Thoracic aorta (tissue), 2 donors: ENCODE results near the gene LAMB3. TPM values are rescaled to one million over a fixed set of nuclear protein-coding genes. Genes with fewer than 3 reads are reported as not detected.

Source experiments
- ATAC-seq: fragments of 150-250 bp; one replicate; pipeline ENCODE4 v1.8.0; 2017; ENCODE audit warnings: low read depth; ENCODE audit not compliant: insufficient number of reproducible peaks, low FRiP score
- DNase-seq: peaks from one replicate; pipeline ENCODE4 v3.0.0-alpha.2; 2020; ENCODE audit warnings: low spot score
- H3K27ac ChIP-seq, 2 donors: fragments of 200-600 bp; sonication (generic); 1 replicate in 1 of 2; 2 replicates in 1 of 2; pipeline ENCODE4 v1.5.1; 2016; ENCODE audit warnings: mild to moderate bottlenecking in 2 of 2, moderate library complexity in 2 of 2
- H3K27me3 ChIP-seq: fragments of 200-600 bp; sonication (generic); replicated peaks from 2 replicates; pipeline ENCODE4 v1.6.0; 2016; ENCODE audit warnings: mild to moderate bottlenecking; ENCODE audit not compliant: insufficient read depth
- H3K36me3 ChIP-seq: fragments of 200-600 bp; sonication (generic); one replicate; pipeline ENCODE4 v1.5.1; 2016
- H3K4me1 ChIP-seq, 2 donors: fragments of 200-600 bp; sonication (generic); 1 replicate in 1 of 2; 2 replicates in 1 of 2; pipeline versions ENCODE4 v1.5.1 to v1.6.0; 2016; ENCODE audit warnings: low read depth in 2 of 2, mild to moderate bottlenecking in 1 of 2; ENCODE audit not compliant: control insufficient read depth in 1 of 2
- H3K4me3 ChIP-seq: fragments of 200-600 bp; sonication (generic); 2 replicates; pipeline ENCODE4 v1.5.1; 2016; ENCODE audit warnings: mild to moderate bottlenecking
- H3K9me3 ChIP-seq: fragments of 200-600 bp; sonication (generic); 2 replicates; pipeline ENCODE4 v1.5.1; 2016
- total RNA-seq, 2 donors: library from RNA; depleted of rRNA; stranded (reverse); fragments of >200 nt; gene quantifications; one replicate each; pipeline versions ENCODE4 v1.1.0 to v1.2.3, GENCODE V29; 2016
- TF ChIP-seq, protein P1 (sequence below): fragments of 200-600 bp; sonication (generic); IDR thresholded peaks from one replicate; pipeline ENCODE4 v1.5.1; 2019; ENCODE audit warnings: antibody characterized with exemption

The LAMB3 gene
- total RNA-seq, 2 donors from 2014 or later, result 3.4 to 5.1 TPM

DNA sequence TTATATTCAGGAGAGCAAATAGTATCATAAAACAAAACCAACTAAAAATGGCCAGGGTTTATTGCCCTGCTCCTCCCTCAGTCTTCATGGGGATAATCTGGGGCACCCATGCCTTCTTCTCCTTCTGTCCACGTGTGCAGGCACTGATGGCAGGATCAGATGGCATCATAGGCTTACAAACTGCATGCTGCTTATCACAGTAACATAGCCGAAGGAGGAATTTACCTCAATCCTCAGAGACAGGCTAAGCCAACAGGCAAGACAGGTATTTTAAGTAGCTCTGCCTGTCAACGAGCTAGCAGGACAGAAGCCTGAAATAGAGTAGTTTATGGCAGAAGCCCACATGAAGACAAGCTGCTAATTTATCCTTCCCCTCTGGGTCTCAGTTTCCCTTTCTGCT is 9.4 kb downstream of the LAMB3 start:
- H3K4me1 ChIP-seq, result peaks cover 23 to 36% of the 10 kb centered on the region in 2 donors

DNA sequence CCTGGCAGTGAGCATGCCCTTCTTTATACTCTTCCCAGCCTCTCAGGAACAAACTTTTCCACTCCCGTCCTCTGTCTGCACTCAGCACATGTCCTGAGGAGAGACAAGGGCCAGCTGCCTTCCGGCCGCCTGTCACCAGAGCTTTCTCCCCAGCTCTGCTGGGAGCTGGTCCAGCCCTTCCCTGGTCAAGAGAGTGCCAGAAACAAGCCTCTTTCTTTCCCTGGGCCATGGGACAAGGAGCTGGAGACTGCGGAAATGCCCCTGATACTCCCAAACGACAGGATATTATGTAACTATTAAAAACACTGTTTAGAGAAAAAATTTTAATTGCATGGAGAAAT is 10.4 kb downstream of the LAMB3 start:
- TF ChIP-seq, protein P1, sequence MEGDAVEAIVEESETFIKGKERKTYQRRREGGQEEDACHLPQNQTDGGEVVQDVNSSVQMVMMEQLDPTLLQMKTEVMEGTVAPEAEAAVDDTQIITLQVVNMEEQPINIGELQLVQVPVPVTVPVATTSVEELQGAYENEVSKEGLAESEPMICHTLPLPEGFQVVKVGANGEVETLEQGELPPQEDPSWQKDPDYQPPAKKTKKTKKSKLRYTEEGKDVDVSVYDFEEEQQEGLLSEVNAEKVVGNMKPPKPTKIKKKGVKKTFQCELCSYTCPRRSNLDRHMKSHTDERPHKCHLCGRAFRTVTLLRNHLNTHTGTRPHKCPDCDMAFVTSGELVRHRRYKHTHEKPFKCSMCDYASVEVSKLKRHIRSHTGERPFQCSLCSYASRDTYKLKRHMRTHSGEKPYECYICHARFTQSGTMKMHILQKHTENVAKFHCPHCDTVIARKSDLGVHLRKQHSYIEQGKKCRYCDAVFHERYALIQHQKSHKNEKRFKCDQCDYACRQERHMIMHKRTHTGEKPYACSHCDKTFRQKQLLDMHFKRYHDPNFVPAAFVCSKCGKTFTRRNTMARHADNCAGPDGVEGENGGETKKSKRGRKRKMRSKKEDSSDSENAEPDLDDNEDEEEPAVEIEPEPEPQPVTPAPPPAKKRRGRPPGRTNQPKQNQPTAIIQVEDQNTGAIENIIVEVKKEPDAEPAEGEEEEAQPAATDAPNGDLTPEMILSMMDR, result no peak
- H3K4me1 ChIP-seq, result peaks cover 23 to 36% of the 10 kb centered on the region in 2 donors
- H3K4me3 ChIP-seq, result peak overlapping the region; percentile 20
- no peaks in the 10 kb centered on the region for H3K27me3 ChIP-seq
- no peaks in the 10 kb centered on the region for H3K9me3 ChIP-seq
- no peak for DNase-seq
- peak overlapping the region; percentile 65 to 78 for H3K27ac ChIP-seq
- ATAC-seq, result peak; percentile 71
- H3K36me3 ChIP-seq, result no peaks in the 10 kb centered on the region

More for the DNA sequence above, 9.4 kb downstream of the LAMB3 start:
- no peaks in the 10 kb centered on the region for H3K9me3 ChIP-seq
- H3K27me3 ChIP-seq, result no peaks in the 10 kb centered on the region
- H3K36me3 ChIP-seq, result no peaks in the 10 kb centered on the region
- TF ChIP-seq, protein P1, result no peak
- no peak overlapping the region for H3K4me3 ChIP-seq
- ATAC-seq, result no peak
- no peak for DNase-seq
- H3K27ac ChIP-seq, result peak overlapping the region; percentile 33 to 39

DNA sequence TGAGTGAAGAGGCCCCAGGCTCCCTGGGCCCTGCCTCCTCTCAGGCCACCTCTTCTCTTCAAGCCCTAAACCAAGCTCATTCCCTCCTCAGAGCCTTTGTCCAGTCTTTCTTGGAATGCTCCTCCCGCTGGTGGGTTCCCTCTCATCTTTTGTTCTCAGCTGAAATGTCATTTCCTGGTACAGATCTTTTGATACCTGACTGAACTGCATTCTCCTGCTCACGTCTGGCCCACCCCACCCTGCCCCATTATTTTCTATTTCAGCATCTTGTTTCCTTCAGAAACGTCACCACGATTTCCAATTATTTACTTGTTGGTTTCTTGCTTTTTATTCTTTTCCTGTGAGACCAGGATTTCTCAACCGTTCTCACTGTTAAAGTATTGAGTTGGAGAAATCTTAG is 16.4 kb downstream of the LAMB3 start:
- no peaks in the 10 kb centered on the region for H3K27me3 ChIP-seq
- H3K4me1 ChIP-seq, result no peaks in the 10 kb centered on the region
- H3K27ac ChIP-seq, result no peak overlapping the region
- no peaks in the 10 kb centered on the region for H3K9me3 ChIP-seq
- TF ChIP-seq, protein P1, result no peak
- ATAC-seq, result no peak
- no peak overlapping the region for H3K4me3 ChIP-seq
- no peak for DNase-seq
- no peaks in the 10 kb centered on the region for H3K36me3 ChIP-seq

DNA sequence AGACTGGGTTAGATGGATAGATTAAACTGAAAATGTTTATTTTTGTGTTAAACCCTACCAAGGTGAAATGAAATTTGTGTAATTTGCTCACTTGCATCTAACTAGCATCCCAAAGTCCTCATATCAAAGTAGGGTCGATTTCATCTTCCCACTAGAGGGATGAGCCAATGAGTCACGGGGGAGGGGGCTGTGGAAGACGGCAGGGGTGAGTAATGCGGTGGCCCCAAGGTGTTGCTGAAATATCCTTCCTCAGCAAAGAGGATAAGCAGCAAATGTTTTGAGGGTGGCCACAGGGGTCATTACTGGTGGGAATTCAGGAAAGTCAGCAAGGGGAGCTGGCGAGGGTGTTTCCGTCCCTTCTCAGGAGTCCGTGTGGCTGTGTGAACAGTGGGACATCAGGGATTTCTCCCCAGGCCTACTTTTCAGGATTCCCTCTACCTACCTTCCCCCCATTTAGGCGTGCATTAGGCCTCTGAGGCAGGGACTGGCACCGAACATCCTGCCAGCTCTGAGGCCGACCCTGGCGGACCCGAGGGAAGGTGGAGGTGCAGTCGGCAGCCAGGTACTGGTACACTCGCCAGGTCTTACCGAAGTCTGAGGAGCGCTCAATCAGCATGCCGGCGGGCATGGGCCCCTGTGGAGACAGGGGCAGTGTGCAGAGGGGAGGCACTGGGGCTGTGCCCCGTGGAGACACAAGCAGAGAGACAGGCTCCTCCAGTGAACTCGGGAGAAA is 18.1 kb downstream of the LAMB3 start:
- Histone ChIP-seq H3K4me1 (no peaks in the 10 kb centered on the region), H3K36me3 (no peaks in the 10 kb centered on the region), H3K4me3 (no peak overlapping the region), H3K27ac (no peak overlapping the region), H3K27me3 (no peaks in the 10 kb centered on the region), H3K9me3 (no peaks in the 10 kb centered on the region)
- ATAC-seq (no peak), DNase-seq (no peak)
- TF ChIP-seq, protein P1, result no peak

DNA sequence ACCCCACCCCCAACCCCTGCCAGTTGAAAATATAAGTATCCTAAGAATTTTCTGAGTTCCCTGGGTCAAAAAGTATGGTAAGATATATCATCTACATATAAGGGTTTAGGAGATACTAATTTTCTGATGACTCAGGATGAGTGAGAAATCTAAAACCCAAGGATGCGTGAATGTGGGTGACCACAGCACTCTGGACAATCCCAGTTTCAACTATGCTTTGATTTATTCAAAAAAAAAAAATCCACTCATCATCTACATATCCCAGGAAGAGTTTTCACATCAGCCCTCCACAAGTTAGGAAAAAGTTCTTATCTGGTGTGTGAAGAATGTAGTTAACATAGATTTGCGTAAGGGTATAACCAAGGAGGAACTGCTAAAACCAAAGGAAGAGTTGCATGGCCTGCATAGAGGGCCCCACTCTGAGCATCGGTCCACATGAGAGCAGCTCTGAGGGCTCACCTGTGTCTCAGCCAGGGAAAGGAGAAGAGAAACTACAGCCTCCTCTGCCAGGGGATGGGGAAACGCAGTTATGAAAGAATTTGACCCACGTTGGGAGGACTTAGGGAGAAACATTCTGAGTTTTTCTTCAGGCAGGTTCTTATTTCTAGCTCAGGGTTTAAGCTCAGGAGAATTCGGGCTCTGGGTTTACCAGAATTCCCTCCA is 18.8 kb downstream of the LAMB3 start:
- DNase-seq, result no peak
- H3K27me3 ChIP-seq, result no peaks in the 10 kb centered on the region
- no peak for ATAC-seq
- H3K4me3 ChIP-seq, result no peak overlapping the region
- no peaks in the 10 kb centered on the region for H3K9me3 ChIP-seq
- no peak overlapping the region for H3K27ac ChIP-seq
- H3K36me3 ChIP-seq, result no peaks in the 10 kb centered on the region
- H3K4me1 ChIP-seq, result no peaks in the 10 kb centered on the region
- TF ChIP-seq, protein P1, result no peak
